Retinal pigment epithelial cell (primary cell): ENCODE measurements around the gene SLC1A4.

Source experiments
- DNase-seq: peaks from one replicate; pipeline ENCODE4 v3.0.0-alpha.2; 2010; ENCODE audit warnings: low read depth
- H3K4me3 ChIP-seq: 2 replicates; pipeline ENCODE4 v1.5.1; 2011; ENCODE audit warnings: mild to moderate bottlenecking, low read length, control low read depth, moderate library complexity
- TF ChIP-seq, protein P1 (sequence below): conservative IDR thresholded peaks from 2 replicates; pipeline ENCODE4 v1.5.1; 2011; ENCODE audit warnings: low read depth, low read length, control low read depth, inconsistent platforms

The SLC1A4 gene

DNA sequence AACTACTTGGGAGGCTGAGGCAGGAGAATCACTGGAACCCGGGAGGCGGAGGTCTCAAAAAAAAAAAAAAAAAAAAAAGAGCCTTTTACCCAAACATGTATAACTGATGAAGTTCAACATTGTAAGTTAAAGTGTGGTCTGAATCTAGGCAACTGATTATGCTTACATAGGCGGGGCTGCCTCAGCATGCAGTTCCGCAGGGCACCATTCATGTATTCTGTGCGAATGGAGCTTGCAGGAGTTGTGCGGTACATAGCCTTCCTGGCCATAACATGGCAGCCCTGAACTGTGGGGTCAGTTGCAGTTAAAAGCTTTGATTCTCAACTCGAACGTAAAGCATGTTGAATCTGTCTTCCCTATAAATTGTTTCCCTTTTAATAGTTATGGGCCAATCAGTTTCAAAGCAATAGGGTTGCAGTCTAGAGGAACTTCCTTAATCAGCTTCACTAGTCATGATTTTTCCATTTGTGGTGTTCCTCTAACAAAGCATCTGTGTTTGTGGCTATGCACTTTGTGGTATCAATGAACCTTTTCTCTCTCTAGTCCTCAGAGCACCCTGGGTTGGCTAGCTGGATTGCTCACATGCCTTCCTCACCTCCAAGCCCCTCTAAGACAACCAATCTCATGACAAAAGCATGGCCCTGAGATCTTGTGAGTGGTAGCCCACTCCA, 36.4 kb downstream of the SLC1A4 start:
- no peak for DNase-seq
- TF ChIP-seq, protein P1, sequence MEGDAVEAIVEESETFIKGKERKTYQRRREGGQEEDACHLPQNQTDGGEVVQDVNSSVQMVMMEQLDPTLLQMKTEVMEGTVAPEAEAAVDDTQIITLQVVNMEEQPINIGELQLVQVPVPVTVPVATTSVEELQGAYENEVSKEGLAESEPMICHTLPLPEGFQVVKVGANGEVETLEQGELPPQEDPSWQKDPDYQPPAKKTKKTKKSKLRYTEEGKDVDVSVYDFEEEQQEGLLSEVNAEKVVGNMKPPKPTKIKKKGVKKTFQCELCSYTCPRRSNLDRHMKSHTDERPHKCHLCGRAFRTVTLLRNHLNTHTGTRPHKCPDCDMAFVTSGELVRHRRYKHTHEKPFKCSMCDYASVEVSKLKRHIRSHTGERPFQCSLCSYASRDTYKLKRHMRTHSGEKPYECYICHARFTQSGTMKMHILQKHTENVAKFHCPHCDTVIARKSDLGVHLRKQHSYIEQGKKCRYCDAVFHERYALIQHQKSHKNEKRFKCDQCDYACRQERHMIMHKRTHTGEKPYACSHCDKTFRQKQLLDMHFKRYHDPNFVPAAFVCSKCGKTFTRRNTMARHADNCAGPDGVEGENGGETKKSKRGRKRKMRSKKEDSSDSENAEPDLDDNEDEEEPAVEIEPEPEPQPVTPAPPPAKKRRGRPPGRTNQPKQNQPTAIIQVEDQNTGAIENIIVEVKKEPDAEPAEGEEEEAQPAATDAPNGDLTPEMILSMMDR, result no peak

DNA sequence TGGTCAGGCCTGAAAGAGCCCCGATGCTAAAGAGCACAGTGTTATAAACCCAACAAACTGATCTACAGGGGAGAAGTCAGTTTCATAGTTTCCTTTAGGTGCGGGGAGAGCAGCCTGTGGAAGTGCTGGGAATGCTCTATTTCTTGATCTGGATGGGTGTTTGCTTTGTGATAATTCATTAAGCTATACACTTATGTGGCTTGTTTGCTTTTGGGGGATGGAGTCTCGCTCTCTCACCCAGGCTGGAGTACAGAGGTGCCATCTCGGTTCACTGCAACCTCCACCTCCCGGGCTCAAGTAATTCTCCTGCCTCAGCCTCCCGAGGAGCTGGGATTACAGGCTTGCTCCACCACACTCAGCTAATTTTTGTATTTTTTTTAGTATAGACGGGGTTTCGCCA, 37.0 kb downstream of the SLC1A4 start:
- H3K4me3 ChIP-seq, result no peak overlapping the region
- DNase-seq, result no peak
- TF ChIP-seq, protein P1, result no peak

More for the DNA sequence above, 36.4 kb downstream of the SLC1A4 start:
- no peak overlapping the region for H3K4me3 ChIP-seq

DNA sequence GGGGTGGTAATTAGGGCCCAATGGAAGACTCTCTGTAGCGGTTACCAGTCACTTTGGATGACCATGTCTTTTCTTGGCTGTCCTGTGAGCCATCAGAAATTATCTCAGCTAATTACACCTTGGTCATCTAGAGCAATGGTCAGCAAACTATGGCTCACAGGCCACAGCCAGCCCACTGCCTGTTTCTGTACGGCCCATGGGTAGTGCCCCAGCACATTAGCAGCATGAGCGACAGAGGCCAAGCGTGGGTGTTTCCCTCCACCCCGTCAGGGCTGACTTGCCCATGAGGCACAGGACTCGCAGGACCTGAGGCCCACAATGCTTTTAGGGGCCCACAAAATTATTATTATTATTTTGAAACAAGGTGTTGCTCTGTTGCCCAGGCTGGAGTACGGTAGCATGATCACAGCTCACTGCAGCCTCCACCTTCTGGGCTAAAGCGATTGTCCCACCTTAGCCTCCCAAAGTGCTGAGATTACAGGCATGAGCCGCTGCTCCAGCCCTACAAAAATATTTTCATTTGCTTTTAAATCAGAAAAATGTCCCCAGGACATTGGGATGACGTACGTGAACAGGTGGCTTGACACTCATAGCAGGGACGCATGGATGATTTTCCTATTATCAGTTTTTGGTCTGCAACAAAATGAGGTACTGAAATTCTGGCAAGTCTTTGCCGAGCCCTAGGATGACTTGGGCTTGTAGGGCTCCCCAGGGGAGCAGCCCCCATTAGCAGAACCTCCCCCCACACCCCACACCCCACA, 37.7 kb downstream of the SLC1A4 start:
- no peak overlapping the region for H3K4me3 ChIP-seq
- DNase-seq, result no peak
- TF ChIP-seq, protein P1, result no peak

DNA sequence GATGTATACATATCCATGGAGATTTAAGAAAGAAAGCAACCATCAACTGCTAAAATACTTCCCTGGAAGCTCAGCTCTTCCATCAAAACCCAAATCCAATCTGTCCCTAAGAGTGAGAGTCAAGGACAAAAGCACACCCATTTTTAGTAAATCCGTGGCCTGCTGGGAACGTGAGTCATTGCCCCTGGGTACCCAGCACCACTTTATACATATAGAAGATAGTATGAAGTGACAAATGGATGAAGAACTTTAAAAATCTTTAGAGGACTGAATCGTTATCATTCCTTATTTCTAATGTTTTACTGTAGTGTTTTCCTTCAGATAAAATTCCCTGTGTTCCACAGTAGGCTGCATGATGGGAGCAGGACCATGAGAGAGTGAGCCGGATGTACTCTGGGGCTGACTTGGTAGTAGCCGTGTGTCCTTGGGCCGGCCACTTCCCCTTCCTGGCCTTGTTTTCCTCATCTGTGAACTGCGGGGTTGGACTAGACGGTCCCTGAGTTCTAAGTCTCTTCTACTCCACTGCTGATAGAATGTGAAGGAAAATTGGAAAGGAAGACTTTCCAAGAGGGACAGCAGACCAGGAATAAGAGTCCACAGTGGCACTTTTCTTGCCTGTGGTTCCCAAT, 38.5 kb downstream of the SLC1A4 start:
- no peak for DNase-seq
- TF ChIP-seq, protein P1, result no peak

DNA sequence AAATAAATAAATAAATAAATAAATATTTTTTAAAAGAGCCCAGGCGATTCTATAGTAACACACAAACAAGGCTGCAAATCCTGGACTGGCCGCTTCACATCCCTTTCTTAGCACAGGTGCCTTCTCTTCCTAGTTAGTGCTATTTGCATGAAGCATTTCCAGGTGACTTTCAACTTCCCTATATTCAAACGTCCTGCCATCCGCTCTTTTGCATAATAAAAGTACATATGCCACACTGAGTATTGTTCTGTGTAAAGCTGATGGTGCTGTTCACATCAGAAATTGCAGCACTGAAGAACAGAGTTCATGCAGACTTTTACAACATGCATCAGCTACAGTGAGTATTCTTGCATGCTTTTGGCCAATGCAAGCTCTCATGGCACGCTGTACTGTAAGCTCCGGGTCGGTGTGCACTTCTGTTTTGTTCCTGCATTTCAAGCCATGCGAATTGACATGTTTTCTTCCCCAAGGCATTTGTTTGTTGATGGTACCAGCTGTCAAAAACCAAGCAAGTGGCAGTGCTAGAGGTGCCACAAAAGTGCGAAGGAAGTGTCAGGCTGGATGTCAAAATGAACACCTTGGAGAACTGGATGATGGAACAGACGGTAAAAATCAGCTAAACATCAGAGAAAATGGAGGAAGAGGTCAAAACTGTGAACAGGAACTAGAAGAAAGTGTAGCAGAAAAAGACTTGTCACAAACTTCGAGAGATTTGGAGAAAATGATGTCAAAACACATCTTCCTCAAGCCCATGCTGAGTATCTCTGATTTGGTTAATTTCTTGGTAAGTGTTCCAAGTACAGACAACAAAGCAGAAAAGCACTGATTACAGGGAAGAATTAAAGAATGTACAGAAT, 41.5 kb downstream of the SLC1A4 start:
- TF ChIP-seq, protein P1, result no peak
- no peak overlapping the region for H3K4me3 ChIP-seq
- no peak for DNase-seq

More for the DNA sequence above, 38.5 kb downstream of the SLC1A4 start:
- H3K4me3 ChIP-seq, result no peak overlapping the region

DNA sequence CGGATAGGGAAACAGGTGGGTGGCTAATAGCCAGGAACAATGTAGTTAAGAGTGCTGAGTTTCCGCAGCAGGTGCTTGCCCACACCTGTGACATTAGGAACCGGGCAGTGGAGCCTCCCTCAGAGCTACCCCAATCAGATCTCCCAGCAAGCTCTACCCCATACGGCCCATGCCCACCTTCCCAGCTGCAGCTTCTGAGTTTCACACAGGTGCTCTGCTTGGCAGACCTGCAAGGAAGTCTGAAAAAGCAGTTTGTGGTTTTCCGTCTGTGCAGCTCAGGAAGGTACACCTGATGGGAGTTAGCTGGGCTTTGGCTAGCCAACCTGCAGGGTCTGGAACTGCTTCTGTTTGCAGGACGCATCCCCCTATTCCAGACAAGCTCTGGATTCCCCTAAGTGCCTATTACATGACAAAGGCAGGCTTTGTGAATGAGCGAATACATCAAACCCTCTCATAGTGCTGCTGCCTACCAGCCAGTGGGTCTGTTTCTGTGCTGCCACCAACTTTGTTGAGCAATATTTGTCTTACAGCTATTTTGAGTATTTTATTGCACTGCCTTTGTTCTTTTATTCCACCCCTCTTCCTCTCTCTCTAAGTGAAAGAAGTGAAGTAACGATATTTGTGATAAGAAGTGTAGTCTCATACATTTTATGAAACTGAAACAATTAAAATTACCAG, 42.3 kb downstream of the SLC1A4 start:
- no peak overlapping the region for H3K4me3 ChIP-seq
- no peak for DNase-seq
- TF ChIP-seq, protein P1, result no peak
